Neural cell (in vitro differentiated cells): ENCODE data around the gene NT5C3A.

Experiments
- CTCF ChIP-seq: fragments of 450-650 bp; IDR thresholded peaks from 2 replicates; pipeline ENCODE4 v1.5.1; 2014; ENCODE audit warnings: antibody characterized with exemption, mild to moderate bottlenecking, moderate library complexity; ENCODE audit not compliant: poor library complexity, severe bottlenecking
- EP300 ChIP-seq: fragments of 450-650 bp; conservative IDR thresholded peaks from 2 replicates; pipeline ENCODE4 v1.6.1; 2014; ENCODE audit warnings: antibody characterized with exemption, mild to moderate bottlenecking, moderate library complexity; ENCODE audit not compliant: poor library complexity, severe bottlenecking
- EZH2 ChIP-seq: fragments of 200-600, 300-800 bp; shearing (Covaris generic), sonication (generic); IDR thresholded peaks from 2 replicates; pipeline ENCODE4 v1.6.1; 2014; ENCODE audit warnings: antibody characterized with exemption, low read length, borderline replicate concordance, mild to moderate bottlenecking; ENCODE audit not compliant: insufficient read depth, poor library complexity, severe bottlenecking
- POLR2AphosphoS5 ChIP-seq: IDR thresholded peaks from 2 replicates; pipeline ENCODE4 v1.6.1; 2012
- TAF1 ChIP-seq: IDR thresholded peaks from 2 replicates; pipeline ENCODE4 v1.6.1; 2012; ENCODE audit warnings: low read depth

- no peak for TF ChIP-seq CTCF
- TF ChIP-seq POLR2AphosphoS5, result no peak
- no peak for TF ChIP-seq TAF1
- no peak for TF ChIP-seq EZH2
- TF ChIP-seq EP300, result no peak
These were observed 14.2 kb upstream of the NT5C3A start for GRCh38 chr7:33076737-33077136.
